Right hindlimb (tissue), 1 donor: ENCODE data around the gene TOP3A.

ENCODE experiments used
- DNase-seq: peaks from one replicate; pipeline ENCODE4 v3.0.0-alpha.2; 2018

TOP3A gene

DNA sequence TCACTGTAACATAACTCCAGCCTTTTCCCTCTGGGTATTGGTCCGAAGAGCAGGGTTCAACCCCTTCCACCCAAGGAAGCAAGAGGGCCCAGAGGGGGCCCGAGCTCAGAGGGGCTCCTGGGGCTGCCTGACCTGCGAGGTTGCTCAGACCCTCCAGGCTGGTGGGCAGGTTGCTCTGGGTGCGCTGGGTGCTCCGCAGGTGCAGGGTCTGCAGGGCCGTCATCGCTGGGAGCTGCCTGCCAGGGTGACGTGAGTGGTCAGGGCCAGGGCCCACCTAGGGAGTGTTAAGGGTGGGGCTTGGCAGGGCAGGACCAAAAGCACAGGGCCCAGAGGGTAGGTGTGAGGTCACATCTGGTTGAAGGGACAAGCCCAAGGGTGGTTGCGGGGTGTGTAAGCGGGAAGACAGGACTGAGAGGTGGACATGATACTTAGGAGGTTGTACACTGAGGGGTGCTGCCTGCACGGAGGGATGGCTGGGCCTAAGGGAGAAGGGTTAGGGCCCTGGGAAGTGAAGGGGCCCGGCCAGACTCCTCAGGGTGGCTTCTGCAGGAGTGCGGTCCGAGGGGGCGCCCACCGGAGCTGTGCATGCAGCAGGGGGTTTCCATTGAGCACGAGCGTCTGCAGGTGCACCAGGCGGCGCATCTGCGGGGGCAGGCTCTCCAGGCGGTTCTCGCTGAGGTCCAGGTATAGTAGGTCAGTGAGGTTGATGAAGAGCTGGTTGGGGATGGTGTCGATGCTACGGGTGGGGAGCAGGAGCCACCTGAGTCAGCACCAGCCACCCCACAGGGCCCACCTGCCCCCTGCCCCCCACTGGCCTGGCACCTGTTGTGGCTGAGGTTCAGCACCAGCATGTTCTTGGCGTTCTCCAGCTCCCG is 60.6 kb downstream of the TOP3A start:
- DNase-seq, result no peak

- no peak for DNase-seq
Measured at GRCh38 chr17:18253187-18253884, 61.5 kb downstream of the TOP3A start.

- no peak for DNase-seq
Measured at GRCh38 chr17:18252160-18252559, 62.6 kb downstream of the TOP3A start.

- no peak for DNase-seq
Measured at GRCh38 chr17:18251204-18251603, 63.6 kb downstream of the TOP3A start.

GRCh38 chr17:18250708-18251107 is 64.1 kb downstream of the TOP3A start:
- no peak for DNase-seq

- DNase-seq, result no peak
Measured at GRCh38 chr17:18250259-18250658, 64.5 kb downstream of the TOP3A start.

DNA sequence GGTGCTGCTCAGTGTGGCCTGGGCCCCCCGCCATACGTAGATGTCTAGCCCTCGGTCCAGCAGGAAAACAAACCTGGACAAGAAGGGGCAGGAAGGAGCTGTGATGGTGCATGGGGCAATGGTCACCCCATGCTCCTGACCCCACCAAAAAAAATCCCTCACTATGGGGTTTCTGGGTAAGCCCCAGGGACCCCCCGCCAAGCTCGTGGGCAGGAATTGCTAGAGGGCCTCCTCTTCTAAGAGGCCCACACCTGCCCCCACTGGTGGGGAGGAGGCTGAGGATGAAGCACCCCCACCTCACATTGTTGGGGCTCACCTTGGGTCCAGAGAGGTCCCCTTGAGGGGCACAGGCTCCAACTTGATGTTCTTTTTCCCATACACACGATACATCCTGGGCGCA is 66.0 kb downstream of the TOP3A start:
- DNase-seq, result no peak

- DNase-seq, result peak; percentile 83
Measured at GRCh38 chr17:18248300-18248731, 66.5 kb downstream of the TOP3A start.

- no peak for DNase-seq
Measured at GRCh38 chr17:18247613-18248001, 67.2 kb downstream of the TOP3A start.

- peak; percentile 54 for DNase-seq
Measured at GRCh38 chr17:18246880-18247612, 67.7 kb downstream of the TOP3A start.

DNA sequence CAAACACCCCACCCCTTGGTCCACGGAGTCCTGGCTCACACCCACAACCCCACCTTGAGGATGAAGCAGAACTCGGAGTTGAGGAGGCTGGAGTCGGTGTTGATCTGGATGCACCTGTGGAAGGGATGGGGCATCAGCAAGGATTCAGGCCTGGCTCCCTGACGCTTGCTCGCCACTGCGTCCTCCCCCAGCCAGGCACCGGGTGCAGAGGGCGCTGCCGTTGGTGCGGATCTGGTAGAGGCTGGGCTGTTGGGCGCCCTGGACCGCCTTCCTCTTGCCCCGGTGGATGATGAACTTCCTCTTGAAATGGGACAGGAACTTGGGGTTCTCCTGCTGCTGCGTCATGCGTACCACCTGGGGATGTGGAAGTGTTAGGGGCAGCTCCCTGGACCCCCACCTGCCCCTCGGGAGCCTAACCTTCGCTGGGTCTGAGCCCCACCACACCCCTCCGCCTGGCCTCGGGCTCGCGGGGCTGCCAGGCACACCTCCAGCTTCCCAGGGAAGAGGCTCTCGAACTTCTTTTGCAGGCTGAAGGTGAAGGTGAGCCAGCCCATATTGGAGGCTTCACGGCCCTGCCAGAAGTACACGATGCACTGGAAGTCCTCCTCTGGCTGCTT is 68.6 kb downstream of the TOP3A start:
- no peak for DNase-seq

- DNase-seq, result no peak
Measured at GRCh38 chr17:18245038-18245776, 69.6 kb downstream of the TOP3A start.

GRCh38 chr17:18241229-18241871 is 73.4 kb downstream of the TOP3A start:
- no peak for DNase-seq

- DNase-seq, result no peak
Measured at GRCh38 chr17:18240449-18240848, 74.3 kb downstream of the TOP3A start.

DNA sequence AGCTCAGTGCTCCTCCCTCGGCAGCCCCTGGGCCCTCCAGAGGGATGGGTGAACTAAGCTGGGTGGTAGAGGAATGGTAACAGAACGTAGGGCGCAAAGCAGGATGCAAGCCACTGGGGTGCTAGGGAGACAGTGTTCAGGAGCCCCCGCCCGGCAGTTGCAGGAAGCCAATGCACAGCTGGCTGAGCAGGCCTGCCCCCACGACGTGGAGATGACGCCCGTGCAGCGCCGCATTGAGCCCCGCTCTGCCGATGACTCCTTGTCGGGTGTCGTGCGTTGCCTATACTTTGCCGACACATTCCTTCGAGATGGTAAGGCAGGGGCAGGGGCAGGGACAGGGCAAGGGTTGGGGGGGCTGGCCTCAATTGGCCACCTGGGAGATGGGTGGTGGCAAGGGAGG is 76.5 kb downstream of the TOP3A start:
- DNase-seq, result no peak

DNA sequence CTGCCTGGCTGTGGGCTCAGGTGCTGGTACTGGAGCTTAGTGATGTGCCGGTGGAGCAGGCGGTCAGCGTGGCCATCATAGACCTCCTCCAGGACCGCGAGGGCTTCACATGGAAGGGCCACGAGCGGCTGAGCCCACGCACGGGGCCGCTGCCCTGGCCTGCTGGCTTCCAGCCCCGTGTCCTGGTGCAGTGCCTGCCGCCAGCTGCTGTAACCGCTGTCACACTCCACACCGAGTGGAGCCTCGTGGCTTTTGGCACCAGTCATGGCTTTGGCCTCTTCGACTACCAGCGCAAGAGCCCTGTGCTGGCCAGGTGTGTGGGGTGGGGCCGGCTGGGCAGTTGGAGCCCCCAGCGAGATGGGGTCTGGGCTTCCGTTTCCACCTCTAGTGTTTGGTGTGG is 77.3 kb downstream of the TOP3A start:
- no peak for DNase-seq

DNA sequence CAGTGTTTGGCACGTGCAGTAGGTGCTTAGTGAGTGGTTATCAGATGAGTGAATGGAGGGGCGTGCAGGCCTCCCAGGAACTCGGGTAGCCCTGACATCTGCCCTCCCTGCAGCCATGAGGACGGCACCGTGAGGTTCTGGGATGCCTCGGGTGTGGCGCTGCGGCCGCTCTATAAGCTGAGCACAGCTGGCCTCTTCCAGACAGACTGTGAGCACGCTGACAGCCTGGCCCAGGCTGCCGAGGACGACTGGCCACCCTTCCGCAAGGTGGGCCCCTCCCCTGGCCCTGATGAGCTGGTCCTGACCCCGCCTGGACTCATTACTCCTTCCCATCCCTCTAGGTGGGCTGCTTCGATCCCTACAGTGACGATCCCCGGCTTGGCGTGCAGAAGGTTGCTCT is 78.3 kb downstream of the TOP3A start:
- no peak for DNase-seq

GRCh38 chr17:18235743-18236256 is 79.0 kb downstream of the TOP3A start:
- DNase-seq, result no peak

GRCh38 chr17:18234853-18235380 is 79.9 kb downstream of the TOP3A start:
- DNase-seq, result no peak

- DNase-seq, result no peak
Measured at GRCh38 chr17:18233803-18234518, 80.8 kb downstream of the TOP3A start.

DNA sequence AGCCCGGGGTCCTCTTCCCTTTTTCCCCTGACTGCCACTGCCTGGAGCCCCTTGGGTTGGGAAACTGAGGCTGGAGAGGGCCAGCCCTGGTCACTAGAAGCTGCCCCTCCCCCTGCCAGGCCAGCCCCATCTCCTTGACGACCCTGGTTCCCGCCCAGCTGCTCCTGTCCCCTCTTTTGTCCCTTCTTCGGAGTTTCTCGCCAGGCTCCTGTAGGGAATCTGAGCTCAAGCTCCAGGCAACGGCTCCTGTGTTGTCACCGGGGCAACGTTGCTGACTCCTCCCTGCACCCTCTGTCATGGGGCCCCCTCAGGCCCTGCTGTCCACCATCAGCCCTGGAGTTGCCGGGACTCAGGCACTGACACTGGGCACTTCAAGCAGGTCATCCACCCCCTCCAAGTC is 83.6 kb downstream of the TOP3A start:
- DNase-seq, result no peak
